Progenitor cell of endocrine pancreas (in vitro differentiated cells): ENCODE results near the gene AGBL1. TPM values are rescaled to one million over a fixed set of nuclear protein-coding genes. Genes with fewer than 3 reads are reported as not detected.

Experiments
- DNase-seq: peaks from one replicate; pipeline ENCODE4 v3.0.0; 2021; ENCODE audit warnings: low spot score; ENCODE audit not compliant: unreplicated experiment
- H3K27ac Mint-ChIP-seq: 2 replicates; pipeline ENCODE4 v1.8.0; 2021; ENCODE audit warnings: mild to moderate bottlenecking, moderate library complexity, mixed read lengths
- H3K27me3 Mint-ChIP-seq: 2 replicates; pipeline ENCODE4 v1.8.0; 2021; ENCODE audit warnings: mixed read lengths
- H3K36me3 Mint-ChIP-seq: 2 replicates; pipeline ENCODE4 v1.8.0; 2022; ENCODE audit warnings: mixed read lengths; ENCODE audit not compliant: insufficient read depth
- H3K4me1 Mint-ChIP-seq: 2 replicates; pipeline ENCODE4 v1.8.0; 2021; ENCODE audit warnings: low read depth, mixed read lengths
- H3K4me3 Mint-ChIP-seq: 2 replicates; pipeline ENCODE4 v1.8.0; 2021; ENCODE audit warnings: low read depth, mild to moderate bottlenecking, moderate library complexity, mixed read lengths
- H3K9me3 Mint-ChIP-seq: 2 replicates; pipeline ENCODE4 v1.8.0; 2021; ENCODE audit warnings: low read depth, mixed read lengths
- total RNA-seq: library from RNA; stranded (reverse); gene quantifications from 2 replicates; pipeline ENCODE4 v1.2.1, GENCODE V29; 2021
- TF ChIP-seq, protein P1 (sequence below): fragments of 200-600 bp; sonication (generic); IDR thresholded peaks from one replicate; pipeline ENCODE4 v1.5.0; 2021; ENCODE audit warnings: antibody characterized with exemption, mild to moderate bottlenecking; ENCODE audit not compliant: unreplicated experiment

Gene AGBL1
- total RNA-seq, 1 donor from 2014 or later: not detected

DNA sequence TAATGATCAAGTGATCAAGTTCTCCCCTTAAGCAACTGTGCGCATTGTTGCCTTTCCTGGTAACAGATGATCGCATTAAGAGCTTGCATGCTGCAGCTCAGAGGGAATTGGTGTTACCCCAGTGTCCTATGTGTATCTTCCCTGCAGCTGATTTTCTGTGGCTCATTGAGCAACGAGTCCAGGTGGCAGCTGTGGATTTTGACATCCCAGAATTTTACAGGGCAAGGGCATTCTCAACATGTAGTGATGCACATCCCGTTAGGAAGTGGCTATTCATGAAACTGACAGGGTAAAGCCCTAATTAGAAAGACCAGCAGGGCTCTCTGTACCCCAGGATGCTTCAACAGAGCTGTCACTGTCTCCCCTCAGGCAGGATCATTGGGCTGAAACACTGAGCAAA lies 232.8 kb downstream of the AGBL1 start:
- no peak for DNase-seq
- TF ChIP-seq, protein P1, sequence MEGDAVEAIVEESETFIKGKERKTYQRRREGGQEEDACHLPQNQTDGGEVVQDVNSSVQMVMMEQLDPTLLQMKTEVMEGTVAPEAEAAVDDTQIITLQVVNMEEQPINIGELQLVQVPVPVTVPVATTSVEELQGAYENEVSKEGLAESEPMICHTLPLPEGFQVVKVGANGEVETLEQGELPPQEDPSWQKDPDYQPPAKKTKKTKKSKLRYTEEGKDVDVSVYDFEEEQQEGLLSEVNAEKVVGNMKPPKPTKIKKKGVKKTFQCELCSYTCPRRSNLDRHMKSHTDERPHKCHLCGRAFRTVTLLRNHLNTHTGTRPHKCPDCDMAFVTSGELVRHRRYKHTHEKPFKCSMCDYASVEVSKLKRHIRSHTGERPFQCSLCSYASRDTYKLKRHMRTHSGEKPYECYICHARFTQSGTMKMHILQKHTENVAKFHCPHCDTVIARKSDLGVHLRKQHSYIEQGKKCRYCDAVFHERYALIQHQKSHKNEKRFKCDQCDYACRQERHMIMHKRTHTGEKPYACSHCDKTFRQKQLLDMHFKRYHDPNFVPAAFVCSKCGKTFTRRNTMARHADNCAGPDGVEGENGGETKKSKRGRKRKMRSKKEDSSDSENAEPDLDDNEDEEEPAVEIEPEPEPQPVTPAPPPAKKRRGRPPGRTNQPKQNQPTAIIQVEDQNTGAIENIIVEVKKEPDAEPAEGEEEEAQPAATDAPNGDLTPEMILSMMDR: no peak
- Mint-ChIP-seq H3K27me3 (no peaks in the 10 kb centered on the region), H3K36me3 (no peaks in the 10 kb centered on the region), H3K4me3 (no peak overlapping the region), H3K27ac (no peak overlapping the region), H3K9me3 (peaks cover 14% of the 10 kb centered on the region), H3K4me1 (no peaks in the 10 kb centered on the region)

DNA sequence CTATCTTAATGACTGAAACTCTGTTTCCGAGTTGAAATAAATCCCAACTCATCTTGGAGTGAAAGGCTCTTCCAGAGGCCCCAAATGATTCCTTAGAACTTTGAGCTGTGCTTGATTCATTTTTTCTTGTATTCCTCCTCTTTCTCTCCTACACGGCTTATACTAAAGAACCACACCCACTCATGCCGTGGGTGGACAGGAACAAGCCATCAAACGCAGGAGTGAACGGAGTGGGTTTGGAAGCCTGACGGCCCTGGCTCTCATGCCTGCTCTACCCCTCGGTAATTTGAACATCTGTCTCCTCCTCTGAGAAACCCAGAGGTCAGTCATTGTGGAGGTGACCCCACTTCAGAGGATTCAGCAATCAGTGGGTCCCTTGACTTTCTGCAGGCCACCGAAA lies 236.5 kb downstream of the AGBL1 start:
- TF ChIP-seq, protein P1: no peak
- H3K4me1 Mint-ChIP-seq: no peaks in the 10 kb centered on the region
- no peak overlapping the region for H3K27ac Mint-ChIP-seq

DNA sequence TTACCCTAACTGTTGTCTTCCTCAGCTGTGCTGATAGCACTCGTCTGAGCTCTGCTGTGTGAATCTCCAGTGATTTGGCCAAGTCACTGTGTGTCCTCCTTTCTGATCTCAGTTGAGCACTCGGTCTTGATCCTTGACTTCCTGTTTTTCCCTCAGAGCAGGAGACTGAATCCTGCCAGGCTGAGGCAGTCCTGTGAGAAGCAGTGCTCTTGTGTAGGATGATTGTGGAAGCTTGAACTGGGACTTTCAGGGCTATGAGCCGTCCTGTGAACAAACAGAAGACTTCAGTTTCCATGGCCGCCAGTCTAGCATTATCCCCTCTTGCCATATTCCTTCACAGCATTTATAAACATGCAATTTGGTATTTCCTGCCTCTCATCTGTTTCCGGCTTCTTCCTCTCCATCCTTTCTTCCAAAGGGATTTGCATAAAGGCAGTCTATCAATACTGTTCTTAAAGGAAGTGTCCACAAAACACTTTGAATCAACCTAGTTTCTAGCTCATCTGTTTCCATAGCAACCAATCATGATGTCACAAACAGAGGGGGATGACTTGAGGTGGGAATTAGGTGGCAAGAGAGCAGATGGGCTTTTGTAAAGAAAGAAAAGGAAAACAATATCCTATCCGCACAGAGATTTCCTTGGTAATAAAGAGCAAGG lies 237.2 kb downstream of the AGBL1 start:
- H3K4me3 Mint-ChIP-seq: no peak overlapping the region
- no peaks in the 10 kb centered on the region for H3K27me3 Mint-ChIP-seq
- H3K4me1 Mint-ChIP-seq: no peaks in the 10 kb centered on the region
- no peaks in the 10 kb centered on the region for H3K36me3 Mint-ChIP-seq
- no peak for DNase-seq
- H3K27ac Mint-ChIP-seq: no peak overlapping the region
- no peaks in the 10 kb centered on the region for H3K9me3 Mint-ChIP-seq
- TF ChIP-seq, protein P1: no peak

More for the DNA sequence above, 236.5 kb downstream of the AGBL1 start:
- no peak for DNase-seq
- Mint-ChIP-seq H3K4me3 (no peak overlapping the region), H3K27me3 (no peaks in the 10 kb centered on the region), H3K36me3 (no peaks in the 10 kb centered on the region), H3K9me3 (no peaks in the 10 kb centered on the region)

DNA sequence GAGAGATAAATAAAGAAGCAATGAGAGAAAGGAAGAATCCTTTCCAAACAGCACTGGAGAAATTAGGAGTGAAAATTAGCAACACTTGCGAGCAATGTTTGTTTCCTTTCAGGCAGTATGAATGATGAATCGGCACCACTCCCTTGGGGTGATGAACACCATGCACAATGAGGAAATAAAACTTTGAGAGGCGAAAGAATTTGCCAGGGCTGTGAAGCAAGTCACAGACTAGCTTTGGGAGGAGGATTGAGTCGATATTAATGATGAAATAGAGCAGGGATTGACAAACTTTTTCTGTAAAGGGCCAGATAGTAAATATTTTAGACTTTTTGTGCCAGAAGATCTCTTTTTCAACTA lies 237.7 kb downstream of the AGBL1 start:
- H3K4me3 Mint-ChIP-seq: no peak overlapping the region
- DNase-seq: no peak
- no peaks in the 10 kb centered on the region for H3K4me1 Mint-ChIP-seq
- no peak overlapping the region for H3K27ac Mint-ChIP-seq
- H3K36me3 Mint-ChIP-seq: no peaks in the 10 kb centered on the region
- no peaks in the 10 kb centered on the region for H3K27me3 Mint-ChIP-seq
- TF ChIP-seq, protein P1: no peak
- no peaks in the 10 kb centered on the region for H3K9me3 Mint-ChIP-seq

DNA sequence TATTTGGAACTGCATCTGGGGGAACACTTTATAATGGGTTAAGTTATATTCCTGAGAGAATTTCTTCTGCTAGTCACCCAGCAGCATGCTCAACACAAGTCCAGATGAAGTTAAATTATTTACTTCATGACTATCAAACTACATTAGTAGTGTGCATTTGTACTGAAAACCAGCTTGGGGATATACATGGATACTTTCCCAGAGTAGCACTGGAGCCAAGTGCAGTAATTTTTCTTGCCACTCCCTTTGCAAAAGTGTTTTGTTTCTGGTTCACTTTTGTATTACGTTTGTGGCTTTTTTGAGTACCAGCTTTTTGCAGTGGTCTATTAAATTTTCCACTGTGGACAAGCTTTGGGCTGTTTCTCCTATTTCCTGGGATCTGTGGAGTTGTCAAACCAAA lies 243.0 kb downstream of the AGBL1 start:
- Mint-ChIP-seq H3K4me1 (no peaks in the 10 kb centered on the region), H3K9me3 (no peaks in the 10 kb centered on the region), H3K4me3 (no peak overlapping the region), H3K27me3 (no peaks in the 10 kb centered on the region), H3K27ac (no peak overlapping the region), H3K36me3 (no peaks in the 10 kb centered on the region)
- no peak for DNase-seq
- TF ChIP-seq, protein P1: no peak
